Amygdala (tissue), 56 donors: Measurements from ENCODE around the gene NKAIN2.

ENCODE experiments used
- DNase-seq, 56 donors: peaks; one replicate each; lab custom pipeline; 2025; lab: John Stamatoyannopoulos, UW

NKAIN2 gene

DNA sequence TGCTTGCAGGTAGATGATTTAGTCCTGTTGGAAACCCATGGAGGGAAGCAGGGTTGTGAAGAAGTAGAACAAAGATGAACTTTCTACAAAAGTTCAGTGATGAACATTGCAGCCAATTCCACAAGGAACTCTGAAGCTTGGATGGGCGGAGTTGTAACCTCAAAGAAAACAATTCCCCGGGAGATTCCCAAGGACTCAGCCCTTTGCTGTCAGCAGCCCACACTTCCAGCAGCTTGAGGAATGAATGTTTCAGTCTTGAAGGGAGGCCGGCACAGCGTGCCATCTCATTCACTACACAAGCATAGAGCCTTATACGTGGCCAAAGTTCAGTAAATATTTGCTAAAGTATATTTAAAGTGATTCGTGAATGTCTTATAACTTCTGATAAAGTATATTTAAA lies 269.4 kb downstream of the NKAIN2 start:
- no peak for DNase-seq

DNA sequence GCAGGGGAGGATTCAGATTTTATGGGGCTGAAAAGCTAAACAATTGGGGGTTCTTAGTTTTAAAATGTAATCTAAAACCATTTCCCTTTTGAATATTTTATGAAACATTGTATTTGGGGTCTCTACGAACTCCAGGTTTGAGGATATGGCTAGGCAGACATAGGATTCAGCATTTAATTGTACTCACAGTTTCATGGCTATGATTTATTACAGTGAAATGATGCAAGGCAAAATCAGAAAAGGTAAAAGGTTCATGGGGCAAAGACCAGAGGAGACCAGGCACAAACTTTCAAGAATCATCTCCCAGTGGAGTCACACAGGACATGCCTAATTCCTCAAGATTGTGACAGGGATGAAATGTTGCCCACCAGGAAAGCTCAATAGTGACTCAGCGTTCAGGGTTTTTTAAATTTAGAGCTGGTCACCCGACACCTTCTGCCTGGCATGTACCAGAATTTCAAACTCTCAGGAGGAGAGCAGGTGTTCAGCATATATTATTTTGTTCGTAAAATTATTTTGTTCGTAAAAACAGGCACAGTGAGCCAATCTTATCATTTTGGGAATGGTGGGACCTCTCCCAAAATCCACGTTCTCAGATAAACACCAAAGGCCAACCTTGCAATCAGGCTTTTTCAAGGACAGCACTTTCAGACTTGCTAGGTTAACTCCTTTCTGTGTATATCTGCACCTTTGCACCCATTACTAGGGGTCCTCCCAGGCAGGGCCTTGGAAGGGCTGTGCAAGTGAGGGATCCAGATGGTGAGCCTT lies 270.3 kb downstream of the NKAIN2 start:
- DNase-seq, result no peak

DNA sequence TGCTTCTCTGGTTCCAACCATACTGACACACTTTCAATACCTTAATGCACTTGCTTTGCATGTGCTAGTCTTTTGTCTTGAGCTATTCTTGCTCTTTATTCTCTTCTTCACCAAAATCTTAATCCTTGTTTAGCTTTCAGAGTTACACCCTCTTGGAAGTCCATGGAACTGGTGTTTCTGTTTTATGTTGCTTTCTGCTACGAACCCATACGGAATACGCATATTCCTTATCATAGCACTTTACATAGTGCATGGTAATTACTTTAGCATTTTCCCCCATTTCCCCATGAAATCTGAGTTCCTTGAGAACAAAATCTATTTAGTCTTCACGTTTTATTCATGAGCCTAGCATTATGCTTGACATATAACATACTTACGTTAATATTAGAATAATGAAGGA lies 270.9 kb downstream of the NKAIN2 start:
- no peak for DNase-seq

DNA sequence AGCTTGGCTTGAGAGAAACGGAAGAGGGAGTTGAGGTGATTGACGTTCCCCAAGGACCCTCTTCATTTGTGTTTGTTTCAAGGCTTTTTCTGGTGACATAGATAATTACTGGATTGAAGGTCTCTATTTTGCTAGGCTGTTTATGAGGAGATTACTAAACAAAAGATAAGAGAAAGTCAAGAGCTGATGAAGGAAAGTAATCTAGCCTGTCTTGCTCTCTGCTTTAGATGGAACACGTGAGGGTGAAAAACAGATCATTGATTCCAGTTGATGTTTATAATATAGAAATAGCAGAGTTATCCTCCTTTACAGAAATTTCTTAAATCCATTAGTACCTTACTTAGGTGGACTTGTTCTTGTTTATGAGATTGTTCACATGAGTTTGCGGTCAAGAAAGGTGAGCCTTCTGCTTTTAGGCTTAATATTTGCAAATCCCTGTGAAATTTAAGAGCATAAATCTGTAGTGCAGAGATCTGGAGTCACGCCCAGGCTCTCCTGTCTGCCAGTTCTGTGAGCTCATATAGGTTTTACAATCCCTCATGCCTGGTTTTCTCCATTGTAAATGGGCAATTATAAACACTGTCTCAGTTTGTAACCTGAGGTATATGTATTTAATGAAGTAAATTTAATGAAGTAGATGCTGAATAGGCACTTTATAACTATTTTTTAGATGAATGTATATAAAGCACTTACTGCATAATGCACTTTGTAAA lies 272.8 kb downstream of the NKAIN2 start:
- DNase-seq, result no peak

- DNase-seq, result no peak
Measured at GRCh38 chr6:124078169-124078568, 274.5 kb downstream of the NKAIN2 start.

- no peak for DNase-seq
Measured at GRCh38 chr6:124080483-124080882, 276.8 kb downstream of the NKAIN2 start.

GRCh38 chr6:124090491-124090890 lies 286.8 kb downstream of the NKAIN2 start:
- no peak for DNase-seq

DNA sequence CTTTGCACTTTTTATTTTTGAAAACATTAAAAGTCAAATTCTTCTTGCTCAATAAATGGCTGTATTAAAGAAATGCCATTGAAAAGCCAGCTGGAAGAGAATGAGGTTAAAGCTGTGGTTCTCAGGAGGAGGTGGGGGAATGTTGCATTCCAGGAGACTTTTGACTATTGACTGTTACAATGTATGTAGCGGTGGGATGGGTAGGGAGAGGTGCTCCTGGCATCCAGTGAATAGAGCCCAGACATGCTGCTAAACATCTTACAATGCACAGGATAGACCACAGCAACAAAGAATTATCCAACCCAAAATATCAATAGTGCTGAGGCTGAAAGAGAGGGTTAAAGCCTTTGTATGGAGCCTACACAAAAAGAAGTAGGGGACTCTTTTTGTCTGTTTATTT lies 295.9 kb downstream of the NKAIN2 start:
- no peak for DNase-seq

DNA sequence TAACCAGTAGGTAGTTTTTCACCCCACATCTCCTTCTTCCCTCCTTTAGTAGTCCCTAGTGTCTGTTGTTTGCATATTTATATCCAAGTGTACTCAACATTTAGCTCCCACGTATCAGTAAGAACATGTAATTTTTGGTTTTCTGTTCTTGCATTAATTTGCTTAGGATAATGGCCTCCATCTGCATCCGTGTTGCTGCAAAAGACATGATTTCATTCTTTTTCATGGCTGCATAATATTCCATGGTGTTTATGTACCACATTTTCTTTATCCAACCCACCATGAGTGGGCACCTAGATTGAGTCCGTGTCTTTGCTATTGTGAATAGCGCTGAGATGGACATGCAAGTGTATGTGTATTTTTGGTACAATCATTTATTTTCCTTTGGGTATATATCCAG lies 306.8 kb downstream of the NKAIN2 start:
- no peak for DNase-seq

- no peak for DNase-seq
Measured at GRCh38 chr6:124119596-124119995, 315.9 kb downstream of the NKAIN2 start.

GRCh38 chr6:124123617-124124209 lies 320.0 kb downstream of the NKAIN2 start:
- no peak for DNase-seq

GRCh38 chr6:124131259-124131658 lies 327.6 kb downstream of the NKAIN2 start:
- DNase-seq, result no peak

GRCh38 chr6:124131779-124132178 lies 328.1 kb downstream of the NKAIN2 start:
- DNase-seq, result no peak

DNA sequence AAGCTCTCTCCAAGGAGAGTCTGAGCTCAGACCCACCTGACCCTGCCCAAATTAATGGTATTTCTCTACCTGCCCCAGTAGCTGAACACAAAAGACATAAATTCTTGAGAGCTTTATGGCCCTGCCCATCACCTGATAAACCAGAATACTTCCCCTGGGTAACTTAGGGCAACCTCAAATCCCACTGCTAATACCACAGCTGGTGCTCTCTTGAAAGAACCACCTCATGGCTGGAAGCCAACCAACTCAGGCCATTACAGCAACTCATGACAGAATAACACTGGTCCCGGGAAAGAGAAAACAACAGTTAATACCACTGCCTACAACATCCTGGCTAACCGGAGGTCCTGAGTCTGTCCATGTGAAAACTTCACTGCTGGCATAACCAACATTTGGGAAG lies 328.6 kb downstream of the NKAIN2 start:
- DNase-seq, result no peak

DNA sequence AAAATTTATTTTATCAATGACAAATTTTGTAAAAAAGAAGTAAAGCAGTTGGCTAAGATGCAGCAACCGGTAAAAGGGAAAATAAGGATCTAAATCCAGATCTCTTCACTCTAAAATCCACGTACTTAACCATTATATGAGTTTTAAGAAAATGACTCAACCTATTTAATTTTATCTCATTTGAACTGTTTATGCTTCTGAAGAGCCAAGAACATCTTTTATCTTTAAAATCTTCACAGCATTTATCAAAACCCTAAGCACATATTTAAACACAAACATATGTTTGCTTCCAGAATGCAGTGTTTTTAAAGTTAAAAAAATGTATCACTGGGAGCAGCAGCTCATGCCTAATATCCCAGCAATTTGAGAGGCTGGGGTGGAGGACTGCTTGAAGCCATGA lies 339.2 kb downstream of the NKAIN2 start:
- no peak for DNase-seq

DNA sequence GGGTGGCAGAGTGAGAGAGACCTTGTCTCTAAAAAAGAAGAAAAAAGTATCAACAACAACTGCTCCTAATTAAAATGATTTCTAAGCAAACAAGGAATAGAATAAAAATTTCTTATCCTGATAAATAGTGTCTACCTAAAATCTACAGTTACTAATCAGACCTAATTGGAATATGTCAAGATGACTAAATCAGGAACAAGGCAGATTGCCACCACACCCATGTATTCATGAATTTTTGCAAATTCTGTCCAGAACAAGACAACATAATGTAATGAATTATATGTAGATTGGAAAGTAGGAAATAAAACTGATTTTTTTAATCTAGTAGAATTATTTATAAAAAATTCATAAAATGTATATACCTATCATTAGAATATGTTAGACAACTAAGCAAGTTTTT lies 339.8 kb downstream of the NKAIN2 start:
- DNase-seq, result no peak

GRCh38 chr6:124147621-124148020 lies 344.0 kb downstream of the NKAIN2 start:
- DNase-seq, result no peak

DNA sequence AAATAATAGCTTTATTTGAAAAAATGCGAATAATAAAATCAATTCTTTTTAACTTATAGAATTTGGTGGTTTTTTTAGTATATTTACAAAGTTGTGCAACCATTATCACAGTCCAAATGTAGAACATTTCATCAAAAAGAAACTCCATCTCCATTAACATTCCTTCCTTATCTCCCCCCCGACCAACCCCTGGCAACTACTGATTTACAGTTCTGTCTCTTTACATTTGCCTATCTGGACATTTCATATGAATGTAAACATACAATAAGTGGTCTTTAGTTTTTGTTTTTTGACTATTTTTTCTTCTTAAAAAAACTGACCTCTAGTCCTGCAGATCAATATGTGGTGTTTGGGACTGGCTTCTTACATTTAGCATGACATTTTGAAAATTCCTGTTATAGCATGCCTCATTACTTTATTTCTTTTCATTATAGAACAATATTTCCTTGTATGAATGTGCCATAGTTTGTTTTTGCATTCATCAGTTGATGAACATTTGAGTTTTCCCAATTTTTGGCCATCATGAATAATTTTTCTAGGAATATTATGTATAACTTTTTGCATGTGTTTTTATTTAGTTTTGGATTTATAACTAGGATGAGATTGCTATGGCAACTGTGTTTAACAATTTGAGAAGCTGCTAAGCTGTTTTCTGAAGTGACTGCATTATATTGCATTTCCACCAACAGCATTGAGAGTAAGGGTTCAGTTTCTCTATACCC lies 344.7 kb downstream of the NKAIN2 start:
- no peak for DNase-seq

DNA sequence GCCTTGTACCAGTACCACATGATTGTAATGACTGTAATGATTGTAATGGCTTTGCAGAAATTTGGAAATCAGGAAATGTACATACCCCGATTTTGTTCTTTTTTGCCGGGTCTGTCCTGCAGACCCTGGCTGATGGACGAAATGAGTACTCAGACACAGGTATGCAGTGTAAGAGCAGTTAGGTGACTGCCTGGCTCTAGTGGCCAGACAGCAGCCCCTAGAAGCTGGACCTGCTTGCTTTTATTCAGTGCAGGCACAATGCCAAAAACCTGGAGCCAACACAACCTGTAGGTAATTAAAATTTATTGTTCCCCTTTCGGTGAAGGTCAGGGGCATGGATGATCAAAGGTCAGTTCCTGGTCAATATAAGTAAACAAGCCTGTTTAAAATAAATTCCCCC lies 346.0 kb downstream of the NKAIN2 start:
- DNase-seq, result no peak

DNA sequence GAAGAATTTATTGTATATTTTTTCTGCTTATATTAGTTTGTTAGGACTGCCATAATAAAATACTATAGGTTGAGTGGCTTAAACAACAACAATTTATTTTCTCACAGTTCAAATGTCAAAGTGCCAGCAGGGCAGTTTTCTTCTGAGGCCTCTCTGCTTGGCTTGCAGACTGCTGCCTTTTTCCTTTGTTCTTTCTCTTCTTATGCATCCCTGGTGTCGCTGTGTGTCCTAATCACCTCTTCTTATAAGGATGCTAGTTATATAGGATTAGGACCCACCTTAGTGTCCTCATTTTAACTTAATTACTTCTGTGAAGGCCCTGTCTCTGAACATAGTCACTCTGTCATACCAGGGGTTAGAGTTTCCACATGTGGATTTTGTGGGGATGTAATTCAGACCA lies 354.4 kb downstream of the NKAIN2 start:
- no peak for DNase-seq

DNA sequence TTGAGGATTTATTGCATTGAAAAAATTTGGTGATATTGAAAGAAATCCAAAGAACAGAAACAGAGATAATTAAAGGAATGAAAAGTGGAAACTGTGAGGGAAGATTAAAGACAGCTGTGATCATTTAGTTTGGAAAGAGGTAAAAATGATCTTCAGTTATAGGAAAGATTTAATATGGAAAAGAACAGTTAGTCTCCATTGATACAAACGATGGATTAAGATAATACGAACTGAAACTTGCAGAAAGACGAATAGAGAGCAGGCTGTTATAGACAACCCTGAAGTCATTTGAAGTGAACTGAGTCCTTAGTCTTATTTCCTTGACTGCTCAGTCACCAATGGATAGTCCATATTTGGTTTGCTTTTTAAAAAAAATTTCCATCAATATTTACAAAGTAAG lies 360.0 kb downstream of the NKAIN2 start:
- DNase-seq, result no peak
